Measurements from ENCODE around the gene LPO.

GRCh38 chr17:58265271-58265670, 26.9 kb downstream of the LPO start:
- TF ChIP-seq EP300 (IDR thresholded peaks at IDR 0.05), result no peak
- TF ChIP-seq, protein P1, sequence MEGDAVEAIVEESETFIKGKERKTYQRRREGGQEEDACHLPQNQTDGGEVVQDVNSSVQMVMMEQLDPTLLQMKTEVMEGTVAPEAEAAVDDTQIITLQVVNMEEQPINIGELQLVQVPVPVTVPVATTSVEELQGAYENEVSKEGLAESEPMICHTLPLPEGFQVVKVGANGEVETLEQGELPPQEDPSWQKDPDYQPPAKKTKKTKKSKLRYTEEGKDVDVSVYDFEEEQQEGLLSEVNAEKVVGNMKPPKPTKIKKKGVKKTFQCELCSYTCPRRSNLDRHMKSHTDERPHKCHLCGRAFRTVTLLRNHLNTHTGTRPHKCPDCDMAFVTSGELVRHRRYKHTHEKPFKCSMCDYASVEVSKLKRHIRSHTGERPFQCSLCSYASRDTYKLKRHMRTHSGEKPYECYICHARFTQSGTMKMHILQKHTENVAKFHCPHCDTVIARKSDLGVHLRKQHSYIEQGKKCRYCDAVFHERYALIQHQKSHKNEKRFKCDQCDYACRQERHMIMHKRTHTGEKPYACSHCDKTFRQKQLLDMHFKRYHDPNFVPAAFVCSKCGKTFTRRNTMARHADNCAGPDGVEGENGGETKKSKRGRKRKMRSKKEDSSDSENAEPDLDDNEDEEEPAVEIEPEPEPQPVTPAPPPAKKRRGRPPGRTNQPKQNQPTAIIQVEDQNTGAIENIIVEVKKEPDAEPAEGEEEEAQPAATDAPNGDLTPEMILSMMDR (IDR thresholded peaks at IDR 0.05), result no peak
